Measurements from ENCODE around the gene SOX1. TPM values are rescaled to one million over a fixed set of nuclear protein-coding genes. Genes with fewer than 3 reads are reported as not detected.

The SOX1 gene
- not detected for total RNA-seq (2021; fragmentation: NEBNext Ultra II Directional; extraction: Animal tissue kit (Norgen Biotek cat#: 25700))
- long read RNA-seq = 0 reads

DNA sequence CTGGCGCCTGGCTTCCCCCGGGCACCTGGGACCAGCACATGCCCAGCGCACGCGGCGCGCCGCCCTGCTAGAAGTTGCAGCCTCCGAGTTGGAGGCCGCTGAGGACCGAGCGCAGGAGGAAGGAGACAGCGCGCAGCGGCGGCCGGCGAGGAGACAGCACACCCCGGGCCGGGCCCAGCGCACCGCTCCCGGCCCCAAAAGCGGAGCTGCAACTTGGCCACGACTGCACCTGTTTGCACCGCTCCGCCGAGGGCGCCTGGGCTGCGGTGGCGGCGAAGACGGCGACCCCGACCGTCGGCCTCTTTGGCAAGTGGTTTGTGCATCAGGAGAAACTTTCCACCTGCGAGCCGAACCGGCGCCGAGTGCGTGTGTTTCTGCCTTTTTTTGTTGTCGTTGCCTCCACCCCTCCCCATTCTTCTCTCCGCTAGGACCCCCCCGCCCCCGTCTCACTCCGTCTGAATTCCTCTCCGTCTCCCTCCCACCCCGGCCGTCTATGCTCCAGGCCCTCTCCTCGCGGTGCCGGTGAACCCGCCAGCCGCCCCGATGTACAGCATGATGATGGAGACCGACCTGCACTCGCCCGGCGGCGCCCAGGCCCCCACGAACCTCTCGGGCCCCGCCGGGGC, at the start of gene SOX1:
SOX1 (plus strand) TSS at position 34 of the 626 bp plus-strand sequence; CDS start at position 544, 510 bp downstream.
- Mint-ChIP-seq H3K9me3 (peaks cover 8% of the 10 kb centered on the region), H3K4me1 (ENCODE audit: low read depth) (no peaks in the 10 kb centered on the region), H3K4me3 (no peak within 1 kb of the TSS), H3K36me3 (ENCODE audit: low read depth) (peaks cover 6% of the 10 kb centered on the region), H3K27ac (no peak within 1 kb of the TSS), H3K27me3 (ENCODE audit: insufficient read depth) (peaks cover 43% of the 10 kb centered on the region)
- DNase-seq = no peak
- TF ChIP-seq, protein P1, sequence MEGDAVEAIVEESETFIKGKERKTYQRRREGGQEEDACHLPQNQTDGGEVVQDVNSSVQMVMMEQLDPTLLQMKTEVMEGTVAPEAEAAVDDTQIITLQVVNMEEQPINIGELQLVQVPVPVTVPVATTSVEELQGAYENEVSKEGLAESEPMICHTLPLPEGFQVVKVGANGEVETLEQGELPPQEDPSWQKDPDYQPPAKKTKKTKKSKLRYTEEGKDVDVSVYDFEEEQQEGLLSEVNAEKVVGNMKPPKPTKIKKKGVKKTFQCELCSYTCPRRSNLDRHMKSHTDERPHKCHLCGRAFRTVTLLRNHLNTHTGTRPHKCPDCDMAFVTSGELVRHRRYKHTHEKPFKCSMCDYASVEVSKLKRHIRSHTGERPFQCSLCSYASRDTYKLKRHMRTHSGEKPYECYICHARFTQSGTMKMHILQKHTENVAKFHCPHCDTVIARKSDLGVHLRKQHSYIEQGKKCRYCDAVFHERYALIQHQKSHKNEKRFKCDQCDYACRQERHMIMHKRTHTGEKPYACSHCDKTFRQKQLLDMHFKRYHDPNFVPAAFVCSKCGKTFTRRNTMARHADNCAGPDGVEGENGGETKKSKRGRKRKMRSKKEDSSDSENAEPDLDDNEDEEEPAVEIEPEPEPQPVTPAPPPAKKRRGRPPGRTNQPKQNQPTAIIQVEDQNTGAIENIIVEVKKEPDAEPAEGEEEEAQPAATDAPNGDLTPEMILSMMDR (IDR thresholded peaks at IDR 0.05) = no peak

DNA sequence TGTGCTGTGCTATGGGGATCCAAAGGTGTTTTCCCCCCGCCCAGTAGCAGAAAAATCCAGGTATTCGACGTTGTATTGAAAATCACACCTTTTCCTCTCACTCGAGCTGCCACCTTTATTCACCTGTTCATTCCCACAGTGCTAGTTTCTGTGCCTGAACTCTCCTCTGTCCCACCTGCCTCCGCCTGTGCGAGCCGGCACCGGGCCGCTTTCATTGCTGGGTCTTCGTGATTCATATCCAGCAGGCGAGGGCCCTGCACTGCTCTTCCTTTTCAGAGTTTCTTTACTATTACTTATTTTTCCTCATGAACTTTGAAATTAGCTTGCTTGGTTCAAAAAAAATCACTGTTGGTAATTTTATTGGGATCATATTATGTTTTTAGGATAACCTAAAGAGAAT, 42.4 kb upstream of the SOX1 start:
- peaks cover 78% of the 10 kb centered on the region for H3K9me3 Mint-ChIP-seq
- H3K4me3 Mint-ChIP-seq = no peak overlapping the region
- H3K36me3 Mint-ChIP-seq (ENCODE audit: low read depth) = peaks cover 11% of the 10 kb centered on the region; the same call in 1 of the 2 replicates
- TF ChIP-seq, protein P1 (IDR thresholded peaks at IDR 0.05) = no peak
- no peak for DNase-seq
- H3K27ac Mint-ChIP-seq = no peak overlapping the region
- H3K27me3 Mint-ChIP-seq (ENCODE audit: insufficient read depth) = no peaks in the 10 kb centered on the region; the same call in 1 of the 2 replicates
- H3K4me1 Mint-ChIP-seq (ENCODE audit: low read depth) = no peaks in the 10 kb centered on the region

DNA sequence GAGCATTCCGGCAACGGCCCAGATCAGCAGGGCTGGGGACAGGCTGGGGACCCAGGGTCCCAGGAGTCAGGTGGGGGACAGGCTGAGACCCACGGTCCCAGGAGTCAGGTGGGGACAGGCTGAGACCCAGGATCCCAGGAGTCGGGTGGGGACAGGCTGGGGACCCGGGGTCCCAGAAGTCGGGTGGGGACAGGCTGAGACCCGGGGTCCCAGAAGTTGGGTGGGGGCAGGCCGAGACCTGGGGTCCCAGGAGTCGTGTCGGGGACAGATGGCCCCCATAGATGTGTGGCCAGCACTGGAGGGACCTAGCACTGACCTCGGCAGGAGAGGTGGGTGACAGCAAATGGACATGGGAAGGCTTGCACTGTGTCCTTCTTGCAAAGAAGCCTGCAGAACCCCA, 39.7 kb upstream of the SOX1 start:
- TF ChIP-seq, protein P1 (IDR thresholded peaks at IDR 0.05) = no peak
- Mint-ChIP-seq H3K27ac (no peak overlapping the region), H3K4me1 (ENCODE audit: low read depth) (peaks cover 6% of the 10 kb centered on the region; the same call in 1 of the 2 replicates), H3K9me3 (peaks cover 73% of the 10 kb centered on the region), H3K27me3 (ENCODE audit: insufficient read depth) (no peaks in the 10 kb centered on the region), H3K4me3 (no peak overlapping the region), H3K36me3 (ENCODE audit: low read depth) (peaks cover 17% of the 10 kb centered on the region)
- no peak for DNase-seq

DNA sequence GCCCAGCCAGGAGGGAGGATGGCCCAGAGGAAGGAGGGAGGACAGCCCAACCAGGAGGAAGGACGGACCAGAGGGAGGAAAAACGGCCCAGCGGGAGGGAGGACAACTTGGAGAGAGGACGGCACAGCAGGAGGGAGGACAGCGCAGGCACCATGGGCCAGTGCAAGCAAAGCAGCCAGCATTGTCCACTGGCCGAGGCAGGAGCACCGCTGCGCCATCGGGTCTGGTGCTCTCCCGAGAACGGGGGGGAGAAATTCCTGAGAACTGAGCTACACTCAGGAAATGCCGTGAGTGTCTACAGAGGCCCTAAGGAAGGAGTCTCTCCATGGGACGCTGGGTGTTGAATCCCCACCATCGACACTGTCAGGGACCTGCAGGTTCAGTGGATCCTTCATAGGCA, 38.5 kb upstream of the SOX1 start:
- Mint-ChIP-seq H3K4me3 (no peak overlapping the region), H3K4me1 (ENCODE audit: low read depth) (peaks cover 11% of the 10 kb centered on the region; the same call in 1 of the 2 replicates), H3K9me3 (peaks cover 76% of the 10 kb centered on the region), H3K36me3 (ENCODE audit: low read depth) (peaks cover 20% of the 10 kb centered on the region), H3K27me3 (ENCODE audit: insufficient read depth) (no peaks in the 10 kb centered on the region), H3K27ac (no peak overlapping the region)
- TF ChIP-seq, protein P1 (IDR thresholded peaks at IDR 0.05) = no peak
- no peak for DNase-seq

DNA sequence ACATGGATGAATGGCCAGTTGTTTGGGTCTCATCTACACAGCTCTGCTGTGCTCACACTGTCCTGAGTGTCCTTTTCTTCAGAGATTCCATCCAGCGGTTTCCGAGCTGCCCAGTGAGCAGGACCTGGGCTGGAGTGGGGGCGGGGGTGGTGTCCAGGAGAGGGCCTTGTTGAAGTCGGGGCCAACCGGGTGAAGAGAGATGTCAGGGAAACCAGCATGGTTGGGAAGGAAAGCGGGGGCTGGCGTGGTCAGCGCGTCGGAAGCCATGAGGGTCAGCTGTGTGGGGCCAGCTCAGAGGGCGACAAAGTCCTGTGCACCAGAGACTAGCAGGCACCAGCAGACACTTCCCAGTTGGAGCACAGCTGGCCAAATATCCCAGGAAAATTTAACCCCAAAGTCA, 37.8 kb upstream of the SOX1 start:
- peaks cover 74% of the 10 kb centered on the region for H3K9me3 Mint-ChIP-seq
- peaks cover 20% of the 10 kb centered on the region for H3K36me3 Mint-ChIP-seq (ENCODE audit: low read depth)
- DNase-seq = no peak
- H3K4me3 Mint-ChIP-seq = no peak overlapping the region
- no peaks in the 10 kb centered on the region for H3K27me3 Mint-ChIP-seq (ENCODE audit: insufficient read depth)
- H3K27ac Mint-ChIP-seq = no peak overlapping the region
- peaks cover 11% of the 10 kb centered on the region; the same call in 1 of the 2 replicates for H3K4me1 Mint-ChIP-seq (ENCODE audit: low read depth)
- TF ChIP-seq, protein P1 (IDR thresholded peaks at IDR 0.05) = no peak

Measured in HFFc6 (cell line).